GM12878 (cell line): ENCODE data around the gene GJA8. TPM values are rescaled to one million over a fixed set of nuclear protein-coding genes. Genes with fewer than 3 reads are reported as not detected.
"Not testable (repeated sequence)": the region's sequence is repeated elsewhere in the genome, so short reads cannot be mapped to it uniquely, and the experiment has no call there.

Source experiments
- ATAC-seq: fragments of 200-7000 bp; cut with Tn5 transposase; 3 replicates; pipeline ENCODE4 v1.9.1; 2020; ENCODE audit warnings: mild to moderate bottlenecking, moderate library complexity
- BruUV-seq: library from RNA; stranded (reverse); fragments of 400-500 nt; replicated peaks from 2 replicates; lab custom pipeline; 2021; lab: Mats Ljungman, UMichigan
- CTCF ChIA-PET: fragments of 300-600 bp; sonication (Branson Sonifier 250); formaldehyde crosslinking; extraction: SDS; loops from one replicate; lab custom pipeline; 2021; ENCODE audit warnings: inconsistent platforms; lab: Yijun Ruan, JAX
- POLR2A ChIA-PET: fragments of 350-600 bp; formaldehyde crosslinking; extraction: SDS; loops from one replicate; lab custom pipeline; 2021; ENCODE audit warnings: inconsistent platforms; lab: Charles Lee
- RAD21 ChIA-PET: fragments of 300-600 bp; sonication (Branson Sonifier 250); formaldehyde crosslinking; loops from one replicate; lab custom pipeline; 2023; ENCODE audit warnings: antibody characterized with exemption; ENCODE audit not compliant: unreplicated experiment; lab: Charles Lee
- SMC1A ChIA-PET: fragments of 300-600 bp; sonication (Branson Sonifier 250); formaldehyde crosslinking; loops from one replicate; lab custom pipeline; 2023; ENCODE audit not compliant: unreplicated experiment, uncharacterized antibody; lab: Charles Lee
- DNase-seq: peaks from one replicate; pipeline ENCODE4 v3.0.0-alpha.2; 2011; ENCODE audit warnings: low read depth, low spot score
- FAIRE-seq: peaks from 3 replicates; lab custom pipeline; 2011; peaks lifted over from hg19 to GRCh38; lab: Jason Lieb, UNC
- H2AFZ ChIP-seq: 2 replicates; pipeline ENCODE4 v1.6.0; 2011; ENCODE audit warnings: low read depth, low read length, control low read depth; ENCODE audit not compliant: control insufficient read depth
- H3K27ac ChIP-seq: 2 replicates; pipeline ENCODE4 v1.5.1; 2011; ENCODE audit warnings: control low read depth; ENCODE audit not compliant: control insufficient read depth, insufficient read depth
- H3K27me3 ChIP-seq, 2 experiments: replicated peaks in 1 of 2; 2 replicates each; pipeline versions ENCODE4 v1.6.0 to v1.6.1; 2011; ENCODE audit warnings: low read length in 1 of 2; ENCODE audit not compliant: control insufficient read depth in 2 of 2, insufficient read depth in 2 of 2
- H3K36me3 ChIP-seq, 2 experiments: 2 replicates each; pipeline ENCODE4 v1.5.1; 2011; ENCODE audit warnings: low read length in 1 of 2; ENCODE audit not compliant: control insufficient read depth in 2 of 2, insufficient read depth in 2 of 2
- H3K4me1 ChIP-seq: 2 replicates; pipeline ENCODE4 v1.6.1; 2011; ENCODE audit warnings: mild to moderate bottlenecking, low read length, moderate library complexity, mixed read lengths; ENCODE audit not compliant: control insufficient read depth, insufficient read depth
- H3K4me2 ChIP-seq: 2 replicates; pipeline ENCODE4 v1.6.0; 2011; ENCODE audit warnings: control low read depth; ENCODE audit not compliant: control insufficient read depth, insufficient read depth
- H3K4me3 ChIP-seq: fragments of 200-600 bp; sonication (generic); 2 replicates; pipeline ENCODE4 v1.5.1; 2016
- H3K79me2 ChIP-seq: 2 replicates; pipeline ENCODE4 v1.6.0; 2011; ENCODE audit warnings: low read length; ENCODE audit not compliant: control insufficient read depth, insufficient read depth
- H3K9ac ChIP-seq: 2 replicates; pipeline ENCODE4 v1.8.0; 2011; ENCODE audit warnings: low read length, control low read depth, mixed read lengths; ENCODE audit not compliant: control insufficient read depth, insufficient read depth
- H3K9me3 ChIP-seq: replicated peaks from 3 replicates; pipeline ENCODE4 v1.5.1; 2011; ENCODE audit warnings: mild to moderate bottlenecking, low read length; ENCODE audit not compliant: control insufficient read depth, insufficient read depth
- H4K20me1 ChIP-seq: 2 replicates; pipeline ENCODE4 v1.6.0; 2011; ENCODE audit not compliant: control insufficient read depth, insufficient read depth
- JUNB ChIP-seq: IDR thresholded peaks from 2 replicates; pipeline ENCODE4 v1.6.1; 2016; ENCODE audit warnings: antibody characterized with exemption, mild to moderate bottlenecking
- NBN ChIP-seq: fragments of 450-650 bp; IDR thresholded peaks from 2 replicates; pipeline ENCODE4 v1.6.1; 2016
- WRNIP1 ChIP-seq: IDR thresholded peaks from 2 replicates; pipeline ENCODE4 v1.6.1; 2011; ENCODE audit warnings: low read depth, low read length, improper control_type of control experiment, borderline replicate concordance
- WGBS: methylation state at CpG from one replicate; pipeline ENCODE4 v1.1.6; 2016; ENCODE audit warnings: low lambda C conversion rate; ENCODE audit not compliant: insufficient replicate concordance, insufficient coverage; ENCODE audit errors: missing lambda C conversion rate; 5-methylcytosine and 5-hydroxymethylcytosine counted together
- in situ Hi-C: fragments of 300-500 bp; cut with MboI; formaldehyde crosslinking; loops from 9 replicates; pipeline ENCODE4 v1.14.3; 2018; ENCODE audit warnings: mixed read lengths
- intact Hi-C: fragments of 100-400 bp; cut with micrococcal nuclease; formaldehyde crosslinking; loops from one replicate; pipeline ENCODE4 v1.14.2; 2022; ENCODE audit not compliant: unreplicated experiment
- polyA plus RNA-seq, 11 experiments: library from polyadenylated mRNA; depleted of rRNA in 4 of 11; unstranded in 6 of 11; stranded (reverse) in 5 of 11; fragments of >200 nt; fragmentation: Nextera tagmentation in 4 of 11; fragmentation: Illumina TruSeq in 1 of 11; extraction: Ambion mirVana in 4 of 11; extraction: Trizol in 1 of 11; gene quantifications; 1 replicate in 1 of 11; 2 replicates in 10 of 11; pipeline versions ENCODE4 v1.2.1 to v1.2.3, GENCODE V29; 2011 to 2016; ENCODE audit warnings: inconsistent platforms in 2 of 11, missing spikeins in 2 of 11, low read depth in 1 of 11
- total RNA-seq, 4 experiments: library from RNA; depleted of rRNA in 3 of 4; stranded (reverse); fragments of >200 nt in 3 of 4; fragmentation: Illumina TruSeq in 1 of 4; extraction: Trizol in 1 of 4; gene quantifications; 2 replicates each; pipeline versions ENCODE4 v1.2.1 to v1.2.3, GENCODE V29; 2013 to 2021

Gene GJA8
- total and polyA plus RNA-seq, 10 of the 15 experiments (the other 5 are each of a cell fraction or from before 2014, with no cell fraction given), result not detected

DNA sequence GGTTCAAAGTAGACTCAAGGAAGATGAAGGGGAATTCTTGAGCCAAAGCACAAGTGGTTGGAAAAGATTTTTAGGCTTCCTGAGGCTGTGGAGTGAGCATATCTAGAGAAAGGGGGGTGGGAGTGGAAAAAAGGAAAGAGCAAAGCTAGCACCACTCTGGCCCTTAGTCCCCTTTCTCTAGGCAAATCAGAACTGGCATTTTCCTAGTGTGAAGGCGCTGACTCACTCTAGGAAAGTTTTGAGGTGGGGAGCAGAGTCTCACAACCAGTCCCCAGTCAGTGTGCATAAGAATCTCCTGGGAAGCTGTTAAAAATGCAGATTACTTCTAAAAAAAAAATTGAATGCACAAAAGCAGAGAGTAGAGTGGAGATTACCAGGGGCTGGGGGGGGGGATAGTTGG is 22.2 kb downstream of the GJA8 start:
- 82% methylated on average over 1 of the region's 1 CpG for WGBS
- SMC1A ChIA-PET, result no interaction called here
- no peak overlapping the region for H2AFZ ChIP-seq
- peaks cover 6% of the 10 kb centered on the region for H3K79me2 ChIP-seq
- CTCF ChIA-PET, result no interaction called here
- no peaks in the 10 kb centered on the region for H3K36me3 ChIP-seq
- no peak overlapping the region for H3K4me3 ChIP-seq
- RAD21 ChIA-PET, result no interaction called here
- H3K27ac ChIP-seq, result no peak overlapping the region
- TF ChIP-seq JUNB, result no peak
- TF ChIP-seq WRNIP1, result no peak
- TF ChIP-seq NBN, result no peak
- TF ChIP-seq, all 136 proteins: peak for 0
- FAIRE-seq (no peak), ATAC-seq (no peak), DNase-seq (no peak)
- Histone ChIP-seq H3K9ac (no peak overlapping the region), H3K9me3 (no peaks in the 10 kb centered on the region), H3K4me2 (no peak overlapping the region), H4K20me1 (no peaks in the 10 kb centered on the region), H3K27me3 (no peaks in the 10 kb centered on the region), H3K4me1 (no peaks in the 10 kb centered on the region)
- intact Hi-C loops (no loop called here), in situ Hi-C loops (no loop called here)
- POLR2A ChIA-PET, result no interaction called here
- no TSS peak for BruUV-seq

DNA sequence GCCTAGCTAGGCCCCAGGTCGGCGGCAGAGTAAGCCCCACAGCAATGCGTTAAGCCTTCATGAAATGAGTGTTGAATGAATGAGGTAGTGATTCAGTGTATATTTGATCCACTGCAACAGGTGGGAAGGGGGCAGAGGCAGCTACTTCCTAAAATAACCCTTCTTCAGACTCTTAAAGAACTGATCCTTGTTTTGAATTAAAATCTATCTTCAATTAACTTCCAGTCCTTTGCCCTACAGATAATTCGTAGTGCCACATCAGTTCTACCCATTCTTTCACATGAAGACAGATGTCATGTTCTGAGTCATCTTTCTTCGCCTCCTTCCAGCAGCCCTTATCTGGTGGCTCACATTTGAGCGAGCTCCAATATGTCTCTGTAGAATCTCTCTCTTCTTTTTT is 24.6 kb downstream of the GJA8 start:
- ATAC-seq, H3K27me3 ChIP-seq, in situ Hi-C loops, H3K27ac ChIP-seq, intact Hi-C loops, CTCF ChIA-PET, SMC1A ChIA-PET, H2AFZ ChIP-seq, FAIRE-seq, H4K20me1 ChIP-seq, POLR2A ChIA-PET, H3K36me3 ChIP-seq, H3K4me2 ChIP-seq, BruUV-seq, H3K4me1 ChIP-seq, H3K9me3 ChIP-seq, RAD21 ChIA-PET, H3K4me3 ChIP-seq, H3K79me2 ChIP-seq, H3K9ac ChIP-seq, DNase-seq: not testable (repeated sequence)
- WGBS, result 48% methylated on average over 3 of the region's 6 CpGs

DNA sequence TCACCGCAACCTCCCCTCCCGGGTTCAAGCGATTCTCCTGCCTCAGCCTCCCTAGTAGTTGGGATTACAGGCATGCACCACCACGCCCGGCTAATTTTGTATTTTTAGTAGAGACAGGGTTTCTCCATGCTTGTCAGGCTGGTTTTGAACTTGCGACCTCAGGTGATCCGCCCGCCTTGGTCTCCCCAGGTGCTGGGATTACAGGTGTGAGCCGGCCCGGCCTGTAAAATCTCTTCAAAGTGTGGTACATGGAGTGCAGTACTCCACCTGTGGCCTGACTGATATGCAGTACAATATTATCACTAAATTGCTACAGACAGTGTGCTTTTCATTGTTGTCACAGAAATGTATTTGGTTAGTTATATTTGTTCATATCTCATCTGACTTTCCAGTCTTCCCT is 25.1 kb downstream of the GJA8 start:
- H3K79me2 ChIP-seq, SMC1A ChIA-PET, H3K4me3 ChIP-seq, POLR2A ChIA-PET, ATAC-seq, intact Hi-C loops, H3K27ac ChIP-seq, in situ Hi-C loops, H3K27me3 ChIP-seq, CTCF ChIA-PET, H3K36me3 ChIP-seq, H3K9ac ChIP-seq, RAD21 ChIA-PET, H3K4me1 ChIP-seq, H3K4me2 ChIP-seq, BruUV-seq, H4K20me1 ChIP-seq, DNase-seq, H2AFZ ChIP-seq, H3K9me3 ChIP-seq: not testable (repeated sequence)
- FAIRE-seq, result peak; percentile 86
- WGBS, result no CpG with 5 or more reads among the region's 10 CpGs
